HEK293 (cell line): ENCODE results near the gene CCDC167.

ENCODE experiments used
- ATF2 ChIP-seq: fragments of 450-650 bp; formaldehyde crosslinking; IDR thresholded peaks from 2 replicates; pipeline ENCODE4 v1.5.1; 2016; ENCODE audit warnings: missing biosample characterization, missing genetic modification characterization, low read depth
- GLI2 ChIP-seq: fragments of 450-650 bp; formaldehyde crosslinking; IDR thresholded peaks from 2 replicates; pipeline ENCODE4; 2017; ENCODE audit warnings: missing biosample characterization, missing genetic modification characterization, low read depth, borderline replicate concordance
- KLF17 ChIP-seq: fragments of 450-650 bp; formaldehyde crosslinking; IDR thresholded peaks from 2 replicates; pipeline ENCODE4 v1.5.1; 2016; ENCODE audit warnings: missing biosample characterization, missing genetic modification characterization
- MYNN ChIP-seq: fragments of 450-650 bp; formaldehyde crosslinking; IDR thresholded peaks from 2 replicates; pipeline ENCODE4 v1.5.1; 2016; ENCODE audit warnings: missing biosample characterization, missing genetic modification characterization, borderline replicate concordance
- PBX3 ChIP-seq: sonication (generic); formaldehyde crosslinking; IDR thresholded peaks from 2 replicates; pipeline ENCODE4 v1.8.1; 2022; ENCODE audit warnings: mild to moderate bottlenecking, moderate library complexity, missing genetic modification reagents
- PRDM10 ChIP-seq: fragments of 450-650 bp; formaldehyde crosslinking; IDR thresholded peaks from 2 replicates; pipeline ENCODE4 v1.5.1; 2016; ENCODE audit warnings: missing biosample characterization, missing genetic modification characterization
- SP2 ChIP-seq: fragments of 450-650 bp; formaldehyde crosslinking; IDR thresholded peaks from 2 replicates; pipeline ENCODE4 v1.5.1; 2016; ENCODE audit warnings: missing biosample characterization, missing genetic modification characterization
- SP7 ChIP-seq: fragments of 450-650 bp; formaldehyde crosslinking; IDR thresholded peaks from 2 replicates; pipeline ENCODE4 v1.5.1; 2016; ENCODE audit warnings: missing biosample characterization, missing genetic modification characterization
- YY1 ChIP-seq: fragments of 450-650 bp; formaldehyde crosslinking; IDR thresholded peaks from 2 replicates; pipeline ENCODE4 v1.5.1; 2018; ENCODE audit warnings: missing biosample characterization, missing genetic modification characterization
- ZBTB11 ChIP-seq: fragments of 450-650 bp; formaldehyde crosslinking; conservative IDR thresholded peaks from 2 replicates; pipeline ENCODE4 v1.5.1; 2016; ENCODE audit warnings: low read depth, missing biosample characterization, missing genetic modification characterization
- ZBTB48 ChIP-seq: fragments of 450-650 bp; formaldehyde crosslinking; IDR thresholded peaks from 2 replicates; pipeline ENCODE4 v1.5.1; 2016; ENCODE audit warnings: missing biosample characterization, missing genetic modification characterization
- ZNF155 ChIP-seq: fragments of 450-650 bp; formaldehyde crosslinking; IDR thresholded peaks from 2 replicates; pipeline ENCODE4 v1.5.1; 2016; ENCODE audit warnings: missing biosample characterization, missing genetic modification characterization
- ZNF214 ChIP-seq: fragments of 450-650 bp; formaldehyde crosslinking; IDR thresholded peaks from 2 replicates; pipeline ENCODE4 v1.5.1; 2017; ENCODE audit warnings: missing biosample characterization, mild to moderate bottlenecking, missing genetic modification characterization, borderline replicate concordance
- ZNF23 ChIP-seq: fragments of 450-650 bp; formaldehyde crosslinking; IDR thresholded peaks from 2 replicates; pipeline ENCODE4 v1.5.1; 2016; ENCODE audit warnings: missing biosample characterization, missing genetic modification characterization, borderline replicate concordance
- ZNF302 ChIP-seq: fragments of 450-650 bp; formaldehyde crosslinking; IDR thresholded peaks from 2 replicates; pipeline ENCODE4 v1.5.1; 2016; ENCODE audit warnings: missing biosample characterization, missing genetic modification characterization, low read depth
- ZNF354C ChIP-seq: fragments of 450-650 bp; formaldehyde crosslinking; IDR thresholded peaks from 2 replicates; pipeline ENCODE4 v1.5.1; 2016; ENCODE audit warnings: missing biosample characterization, missing genetic modification characterization, low read depth, borderline replicate concordance
- ZNF501 ChIP-seq: fragments of 450-650 bp; formaldehyde crosslinking; IDR thresholded peaks from 2 replicates; pipeline ENCODE4 v1.5.1; 2016; ENCODE audit warnings: missing biosample characterization, missing genetic modification characterization
- ZNF561 ChIP-seq: fragments of 450-650 bp; IDR thresholded peaks from 2 replicates; pipeline ENCODE4 v1.5.1; 2018; ENCODE audit warnings: missing biosample characterization, missing genetic modification characterization, borderline replicate concordance
- ZNF629 ChIP-seq: fragments of 450-650 bp; formaldehyde crosslinking; IDR thresholded peaks from 2 replicates; pipeline ENCODE4 v1.5.1; 2017; ENCODE audit warnings: missing biosample characterization, missing genetic modification characterization
- ZNF658 ChIP-seq: fragments of 450-650 bp; formaldehyde crosslinking; IDR thresholded peaks from 2 replicates; pipeline ENCODE4; 2016; ENCODE audit warnings: missing biosample characterization, missing genetic modification characterization
- ZNF76 ChIP-seq: fragments of 450-650 bp; formaldehyde crosslinking; IDR thresholded peaks from 2 replicates; pipeline ENCODE4; 2016; ENCODE audit warnings: low read depth, missing biosample characterization, missing genetic modification characterization, borderline replicate concordance
- ZNF768 ChIP-seq: fragments of 450-650 bp; formaldehyde crosslinking; IDR thresholded peaks from 2 replicates; pipeline ENCODE4 v1.5.1; 2018; ENCODE audit warnings: missing biosample characterization, mild to moderate bottlenecking, missing genetic modification characterization
- ZNF777 ChIP-seq: fragments of 450-650 bp; formaldehyde crosslinking; IDR thresholded peaks from 2 replicates; pipeline ENCODE4 v1.5.1; 2017; ENCODE audit warnings: missing biosample characterization, missing genetic modification characterization, borderline replicate concordance
- ZSCAN23 ChIP-seq: fragments of 450-650 bp; formaldehyde crosslinking; IDR thresholded peaks from 2 replicates; pipeline ENCODE4 v1.5.1; 2016; ENCODE audit warnings: missing biosample characterization, missing genetic modification characterization
- ZSCAN4 ChIP-seq: fragments of 450-650 bp; formaldehyde crosslinking; IDR thresholded peaks from 2 replicates; pipeline ENCODE4 v1.5.1; 2017; ENCODE audit warnings: missing biosample characterization, missing genetic modification characterization

CCDC167 gene

GRCh38 chr6:37499433-37500293 is at the start of gene CCDC167 (continued):
- TF ChIP-seq ZNF23 (tag by site-specific recombination) (no peak), ZNF302 (tag by site-specific recombination) (no peak), ZBTB11 (tag by site-specific recombination) (no peak; the same call in 1 of the 2 replicates), ZSCAN23 (0 out of 2 replicates have a peak, but pooled peaks have one; percentile 18), SP2 (tag by site-specific recombination) (peak; percentile 93), ZNF768 (tag by site-specific recombination) (no peak), ZSCAN4 (no peak), PRDM10 (peak; percentile 98), SP7 (tag by site-specific recombination) (peak; percentile 62), ATF2 (tag by site-specific recombination) (no peak), ZNF658 (no peak), ZNF501 (tag by site-specific recombination) (no peak), ZNF777 (0 out of 2 replicates have a peak, but pooled peaks have one; percentile 33), ZNF629 (tag by site-specific recombination) (peak; percentile 52; the same call in 1 of the 2 replicates), ZBTB48 (tag by site-specific recombination) (peak; percentile 81), YY1 (tag by site-specific recombination) (peak; percentile 98), ZNF214 (tag by site-specific recombination) (no peak), GLI2 (tag by site-specific recombination) (no peak), ZNF155 (tag by site-specific recombination) (no peak), MYNN (no peak), KLF17 (tag by site-specific recombination) (peak; percentile 35; the same call in 1 of the 2 replicates), ZNF561 (0 out of 2 replicates have a peak, but pooled peaks have one; percentile 52), ZNF354C (no peak), ZNF76 (tag by site-specific recombination) (peak; percentile 70; the same call in 1 of the 2 replicates), PBX3 (CRISPR knock-in tag) (no peak)
